Liver (tissue), 9 donors: ENCODE measurements around the gene JMJD4. TPM values are rescaled to one million over a fixed set of nuclear protein-coding genes. Genes with fewer than 3 reads are reported as not detected.

Source experiments
- DNase-seq: peaks from one replicate; pipeline ENCODE4 v3.0.0-alpha.2; 2017; ENCODE audit warnings: low spot score
- H3K27ac ChIP-seq, 2 donors: one replicate each; pipeline ENCODE4 v1.7.0; 2013; ENCODE audit warnings: inconsistent platforms in 2 of 2, low read length in 2 of 2, control low read depth in 1 of 2, low read depth in 1 of 2, mild to moderate bottlenecking in 1 of 2
- H3K27me3 ChIP-seq, 4 donors: one replicate each; pipeline versions ENCODE4 v1.6.1 to v1.7.0; 2013; ENCODE audit warnings: low read length in 3 of 4, inconsistent platforms in 1 of 4, mild to moderate bottlenecking in 1 of 4, moderate library complexity in 1 of 4; ENCODE audit not compliant: control insufficient read depth in 4 of 4, insufficient read depth in 4 of 4
- H3K36me3 ChIP-seq, 4 donors: one replicate each; pipeline versions ENCODE4 v1.6.1 to v1.7.0; 2013; ENCODE audit warnings: low read length in 3 of 4, mild to moderate bottlenecking in 3 of 4, low read depth in 1 of 4, moderate library complexity in 1 of 4; ENCODE audit not compliant: control insufficient read depth in 4 of 4, insufficient read depth in 3 of 4
- H3K4me1 ChIP-seq, 4 donors: one replicate each; pipeline versions ENCODE4 v1.6.1 to v1.7.0; 2013; ENCODE audit warnings: low read length in 3 of 4, mild to moderate bottlenecking in 3 of 4, moderate library complexity in 1 of 4; ENCODE audit not compliant: control insufficient read depth in 4 of 4, insufficient read depth in 4 of 4
- H3K4me3 ChIP-seq, 3 donors: one replicate each; pipeline versions ENCODE4 v1.6.1 to v1.7.0; 2013; ENCODE audit warnings: low read length in 3 of 3, control low read depth in 1 of 3, low read depth in 1 of 3, mild to moderate bottlenecking in 1 of 3
- H3K9ac ChIP-seq, 2 donors: one replicate each; pipeline ENCODE4 v1.7.0; 2013; ENCODE audit warnings: low read length in 2 of 2, mild to moderate bottlenecking in 2 of 2, moderate library complexity in 2 of 2, control low read depth in 1 of 2, low read depth in 1 of 2
- H3K9me3 ChIP-seq, 4 donors: one replicate each; pipeline versions ENCODE4 v1.6.1 to v1.7.0; 2013; ENCODE audit warnings: low read length in 3 of 4; ENCODE audit not compliant: control insufficient read depth in 4 of 4
- CTCF ChIP-seq: fragments of 150-350 bp; IDR thresholded peaks from 2 replicates; pipeline ENCODE4 v1.5.1; 2017; ENCODE audit warnings: improper control_type of control experiment, low read depth, low read length; ENCODE audit not compliant: missing input control
- EGR1 ChIP-seq, 2 donors: IDR thresholded peaks; 2 replicates each; pipeline ENCODE4 v1.6.1; 2016 to 2018; ENCODE audit warnings: antibody characterized with exemption in 2 of 2, low read depth in 2 of 2
- FOXA1 ChIP-seq: IDR thresholded peaks from 2 replicates; pipeline ENCODE4 v1.6.1; 2016; ENCODE audit warnings: antibody characterized with exemption
- FOXA2 ChIP-seq: IDR thresholded peaks from 2 replicates; pipeline ENCODE4 v1.6.1; 2016; ENCODE audit warnings: antibody characterized with exemption
- GABPA ChIP-seq, 2 donors: IDR thresholded peaks in 1 of 2; conservative IDR thresholded peaks in 1 of 2; 2 replicates each; pipeline ENCODE4 v1.6.1; 2016; ENCODE audit warnings: antibody characterized with exemption in 2 of 2, mild to moderate bottlenecking in 1 of 2, moderate library complexity in 1 of 2
- HNF4A ChIP-seq, 2 donors: conservative IDR thresholded peaks; 2 replicates each; pipeline ENCODE4 v1.6.1; 2016; ENCODE audit warnings: antibody characterized with exemption in 2 of 2, mild to moderate bottlenecking in 2 of 2
- HNF4G ChIP-seq: IDR thresholded peaks from 2 replicates; pipeline ENCODE4 v1.6.1; 2016; ENCODE audit warnings: antibody characterized with exemption
- JUND ChIP-seq, 2 donors: IDR thresholded peaks; 2 replicates each; pipeline ENCODE4 v1.6.1; 2016; ENCODE audit warnings: antibody characterized with exemption in 2 of 2
- MAX ChIP-seq: IDR thresholded peaks from 2 replicates; pipeline ENCODE4 v1.6.1; 2016; ENCODE audit warnings: antibody characterized with exemption
- NR2F2 ChIP-seq: IDR thresholded peaks from 2 replicates; pipeline ENCODE4 v1.6.1; 2016; ENCODE audit warnings: antibody characterized with exemption
- RAD21 ChIP-seq, 2 donors: IDR thresholded peaks; 2 replicates each; pipeline ENCODE4 v1.6.1; 2016; ENCODE audit warnings: antibody characterized with exemption in 2 of 2, mild to moderate bottlenecking in 2 of 2
- REST ChIP-seq: IDR thresholded peaks from 2 replicates; pipeline ENCODE4 v1.6.1; 2016; ENCODE audit warnings: antibody characterized with exemption, mild to moderate bottlenecking
- RXRA ChIP-seq, 2 donors: IDR thresholded peaks; 2 replicates each; pipeline ENCODE4 v1.6.1; 2017 to 2018; ENCODE audit warnings: antibody characterized with exemption in 2 of 2, mild to moderate bottlenecking in 1 of 2
- SP1 ChIP-seq: IDR thresholded peaks from 2 replicates; pipeline ENCODE4 v1.6.1; 2018; ENCODE audit warnings: antibody characterized with exemption, mild to moderate bottlenecking
- TAF1 ChIP-seq: conservative IDR thresholded peaks from 2 replicates; pipeline ENCODE4 v1.6.1; 2016; ENCODE audit warnings: antibody characterized with exemption, mild to moderate bottlenecking
- YY1 ChIP-seq: IDR thresholded peaks from 2 replicates; pipeline ENCODE4 v1.6.1; 2016; ENCODE audit warnings: antibody characterized with exemption, mild to moderate bottlenecking
- ZBTB33 ChIP-seq: IDR thresholded peaks from 2 replicates; pipeline ENCODE4 v1.6.1; 2016; ENCODE audit warnings: antibody characterized with exemption
- WGBS: extraction: QIAGEN DNeasy Blood & Tissue Kit; methylation state at CpG from one replicate; pipeline ENCODE4 v1.1.7; 2013; 5-methylcytosine and 5-hydroxymethylcytosine counted together
- polyA plus RNA-seq, 2 donors: library from polyadenylated mRNA; stranded (reverse) in 1 of 2; unstranded in 1 of 2; fragments of 200-250 nt in 1 of 2; fragments of >200 nt in 1 of 2; fragmentation: Nextera tagmentation in 1 of 2; extraction: Ambion mirVana in 1 of 2; gene quantifications; one replicate each; pipeline versions ENCODE4 v1.2.1 to v1.2.3, GENCODE V29; 2013 to 2015
- total RNA-seq, 2 donors: library from RNA; depleted of rRNA; stranded (reverse); fragments of >200 nt; gene quantifications; one replicate each; pipeline ENCODE4 v1.2.3, GENCODE V29; 2014
- TF ChIP-seq, protein P1 (sequence below): IDR thresholded peaks from 2 replicates; pipeline ENCODE4 v1.6.1; 2016; ENCODE audit warnings: antibody characterized with exemption
- donor health status: healthy.
- donor health status: healthy.
- donor health status: healthy.
- donor health status: healthy.
- donor health status: healthy.

JMJD4 gene
- total and polyA plus RNA-seq, 4 donors = 12.4 to 22.1 (median 14.1) TPM

DNA sequence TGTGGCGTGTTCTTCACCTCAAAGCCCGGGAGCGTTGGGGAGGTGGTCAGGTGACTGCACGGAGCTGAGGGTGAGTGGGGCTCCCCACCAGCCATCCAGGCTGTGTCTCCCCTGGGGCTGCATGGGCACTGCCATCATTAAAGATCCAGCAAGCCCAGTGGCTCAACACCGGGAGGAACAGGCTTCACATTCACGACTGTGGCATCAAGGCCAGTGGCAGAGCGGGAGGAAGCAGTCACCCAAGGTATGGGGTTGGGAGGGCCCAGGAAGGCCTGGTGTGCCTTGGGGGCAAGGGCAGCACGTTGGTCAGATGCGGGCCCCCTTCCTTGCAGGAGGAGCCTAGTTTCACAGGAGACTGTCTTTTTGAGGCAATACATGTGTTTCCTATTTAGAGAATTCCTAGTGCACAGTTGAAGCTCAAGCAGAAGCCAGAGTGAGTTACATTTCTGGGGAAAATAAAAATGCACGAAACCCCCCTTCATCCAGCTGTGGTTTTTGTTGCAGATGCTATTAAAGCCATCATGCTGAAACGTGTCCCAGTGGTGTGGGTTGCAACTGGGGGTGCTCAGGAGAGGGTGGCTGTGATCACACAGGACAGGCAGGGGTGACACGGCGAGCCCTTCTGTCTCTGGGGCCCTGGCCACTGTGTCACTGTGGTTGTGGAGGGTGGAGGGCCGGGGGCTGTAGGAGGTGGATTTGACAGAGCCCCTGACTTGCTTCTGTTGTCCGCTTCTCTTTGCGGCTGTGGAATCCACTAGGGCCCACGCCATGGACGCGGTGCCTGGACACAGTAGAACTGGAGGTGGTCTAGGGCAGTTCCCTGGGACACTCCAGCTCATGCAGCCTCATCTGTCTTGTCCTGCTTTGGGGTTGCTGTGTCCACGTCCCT lies 34.2 kb upstream of the JMJD4 start:
- Histone ChIP-seq H3K27ac (no peak overlapping the region), H3K4me3 (no peak overlapping the region), H3K27me3 (no peaks in the 10 kb centered on the region), H3K9me3 (no peaks in the 10 kb centered on the region), H3K4me1 (peaks cover 0 to 3% (median 0%) of the 10 kb centered on the region in 4 donors), H3K36me3 (peaks cover 6 to 39% (median 19%) of the 10 kb centered on the region in 4 donors), H3K9ac (no peak overlapping the region)
- DNase-seq = no peak
- no peak for TF ChIP-seq NR2F2
- no peak for TF ChIP-seq FOXA2
- TF ChIP-seq REST = no peak
- TF ChIP-seq GABPA (IDR thresholded peaks at IDR 0.05 in 1 of 2, conservative IDR thresholded peaks at IDR 0.05 in 1 of 2) = no peak
- TF ChIP-seq HNF4A (conservative IDR thresholded peaks at IDR 0.05) = no peak
- no peak for TF ChIP-seq JUND (IDR thresholded peaks at IDR 0.05)
- no peak for TF ChIP-seq YY1
- no peak for TF ChIP-seq SP1
- TF ChIP-seq EGR1 (IDR thresholded peaks at IDR 0.05; ENCODE audit: low read depth in 2 of 2) = no peak
- no peak for TF ChIP-seq RAD21 (IDR thresholded peaks at IDR 0.05)
- TF ChIP-seq, protein P1, sequence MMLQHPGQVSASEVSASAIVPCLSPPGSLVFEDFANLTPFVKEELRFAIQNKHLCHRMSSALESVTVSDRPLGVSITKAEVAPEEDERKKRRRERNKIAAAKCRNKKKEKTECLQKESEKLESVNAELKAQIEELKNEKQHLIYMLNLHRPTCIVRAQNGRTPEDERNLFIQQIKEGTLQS = no peak
- no peak for TF ChIP-seq TAF1
- TF ChIP-seq ZBTB33 = no peak
- TF ChIP-seq MAX = no peak
- TF ChIP-seq CTCF = no peak
- TF ChIP-seq HNF4G = no peak
- no peak for TF ChIP-seq RXRA (IDR thresholded peaks at IDR 0.05)
- no peak for TF ChIP-seq FOXA1
- WGBS = 95% methylated on average over 20 of the region's 20 CpGs
